Loucy (cell line): Measurements from ENCODE around the gene PSAPL1.

Experiments
- CTCF ChIP-seq: fragments of 200-600 bp; sonication (generic); conservative IDR thresholded peaks from 2 replicates; pipeline ENCODE4 v1.5.1; 2014; ENCODE audit warnings: mild to moderate bottlenecking, antibody characterized with exemption, low read length
- EZH2phosphoT487 ChIP-seq: fragments of 200-600 bp; IDR thresholded peaks from 2 replicates; pipeline ENCODE4 v1.6.1; 2018; ENCODE audit warnings: antibody characterized with exemption, mild to moderate bottlenecking, moderate library complexity, borderline replicate concordance

- TF ChIP-seq CTCF (no peak), EZH2phosphoT487 (no peak)
These were observed 51.5 kb downstream of the PSAPL1 start for GRCh38 chr4:7383266-7383665.
